Measurements from ENCODE around the gene MOAP1. TPM values are rescaled to one million over a fixed set of nuclear protein-coding genes. Genes with fewer than 3 reads are reported as not detected.

MOAP1 gene
- polyA plus RNA-seq, 2 of the 4 experiments (the other 2 are of a cell fraction): 13.5 to 23.9 TPM

- ChIA-PET POLR2A (no interaction called here), CTCF (interaction anchor here (1.0 to 5.3 kb wide), 3 partner anchors 11 to 43 kb away, joined by 3 to 33 read pairs (median 13); partner anchors contain the start of genes GON7 and UBR7)
- H3K4me3 ChIP-seq: no peak overlapping the region
- no peak for TF ChIP-seq E2F6 (IDR thresholded peaks at IDR 0.05; ENCODE audit: borderline replicate concordance, low read depth)
- TF ChIP-seq RFX5 (IDR thresholded peaks at IDR 0.05): no peak
- no peak for TF ChIP-seq KDM1A (IDR thresholded peaks at IDR 0.05; ENCODE audit: low read depth)
- no peak for TF ChIP-seq ZSCAN20 (CRISPR knock-in tag; IDR thresholded peaks at IDR 0.05)
- no peak for TF ChIP-seq EP300 (IDR thresholded peaks at IDR 0.05)
- TF ChIP-seq MAX (IDR thresholded peaks at IDR 0.05): no peak
- TF ChIP-seq HOXB5 (CRISPR knock-in tag; IDR thresholded peaks at IDR 0.05): no peak
- TF ChIP-seq GATA3 (IDR thresholded peaks at IDR 0.05; ENCODE audit: borderline replicate concordance): no peak
- no peak overlapping the region for H3K4me2 ChIP-seq
- FAIRE-seq: no peak
- no peak for DNase-seq (ENCODE audit: low read depth in 1 of 2, low spot score in 1 of 2)
- H3K27ac ChIP-seq: no peak overlapping the region
- ATAC-seq: no peak
- no peaks in the 10 kb centered on the region for H3K9me3 ChIP-seq
- H3K4me1 ChIP-seq: no peaks in the 10 kb centered on the region
These were observed 35.8 kb upstream of the MOAP1 start for GRCh38 chr14:93220509-93220908.

- Histone ChIP-seq H3K4me3 (no peak overlapping the region), H3K4me1 (no peaks in the 10 kb centered on the region), H3K9me3 (no peaks in the 10 kb centered on the region), H3K27ac (no peak overlapping the region), H3K4me2 (no peak overlapping the region)
- CTCF ChIA-PET: interaction anchor here (0.6 to 5.3 kb wide), 21 partner anchors 8 to 608 kb away, joined by 3 to 33 read pairs (median 4); partner anchors contain the start of genes GON7, LYSET, MOAP1 and UBR7
- FAIRE-seq (no peak), ATAC-seq (peak; percentile 94 to 95), DNase-seq (ENCODE audit: low read depth in 1 of 2, low spot score in 1 of 2) (peak; percentile 54 to 80)
- TF ChIP-seq NR3C1 (IDR thresholded peaks at IDR 0.05): no peak
- TF ChIP-seq POLR2AphosphoS2 (conservative IDR thresholded peaks at IDR 0.05; ENCODE audit: low read length): no peak
- TF ChIP-seq KDM5A (IDR thresholded peaks at IDR 0.05): no peak
- no peak for TF ChIP-seq FOSL2 (IDR thresholded peaks at IDR 0.05)
- no peak for TF ChIP-seq FOSL2 (CRISPR knock-in tag; IDR thresholded peaks at IDR 0.05)
- TF ChIP-seq HES2 (IDR thresholded peaks at IDR 0.05): no peak
- TF ChIP-seq JUN (IDR thresholded peaks at IDR 0.05): no peak
- TF ChIP-seq HOXB5 (CRISPR knock-in tag; IDR thresholded peaks at IDR 0.05): no peak
- TF ChIP-seq RARB (CRISPR knock-in tag; IDR thresholded peaks at IDR 0.05): no peak
- TF ChIP-seq TFCP2L1 (CRISPR knock-in tag; IDR thresholded peaks at IDR 0.05): no peak
- no peak for TF ChIP-seq ZFP36 (IDR thresholded peaks at IDR 0.05; ENCODE audit: borderline replicate concordance, partially characterized antibody)
- TF ChIP-seq HMGXB4 (CRISPR knock-in tag; IDR thresholded peaks at IDR 0.05; ENCODE audit: borderline replicate concordance): no peak
- TF ChIP-seq SMC3 (IDR thresholded peaks at IDR 0.05): peak; percentile 44; the same call in 2 of the 3 replicates
- peak; percentile 68 to 72 for TF ChIP-seq RAD21 (conservative IDR thresholded peaks at IDR 0.05 in 1 of 2, IDR thresholded peaks at IDR 0.05 in 1 of 2)
- no peak for TF ChIP-seq ZNF302 (CRISPR knock-in tag; IDR thresholded peaks at IDR 0.05)
- TF ChIP-seq CEBPB (IDR thresholded peaks at IDR 0.05): no peak
- TF ChIP-seq CTCF (IDR thresholded peaks at IDR 0.05): peak; percentile 72
- TF ChIP-seq MAX (IDR thresholded peaks at IDR 0.05): no peak
- TF ChIP-seq KDM1A (IDR thresholded peaks at IDR 0.05; ENCODE audit: low read depth): no peak
- TF ChIP-seq HOXB13 (CRISPR knock-in tag; IDR thresholded peaks at IDR 0.05; ENCODE audit: low read depth): no peak
- no peak for TF ChIP-seq BHLHE40 (IDR thresholded peaks at IDR 0.05; ENCODE audit: low read depth, low read length)
- TF ChIP-seq EHF (CRISPR knock-in tag; IDR thresholded peaks at IDR 0.05): no peak
- no peak for TF ChIP-seq ELK1 (IDR thresholded peaks at IDR 0.05; ENCODE audit: low read depth, low read length)
- no peak for TF ChIP-seq HDAC2 (IDR thresholded peaks at IDR 0.05)
- no peak for TF ChIP-seq NPAS2 (CRISPR knock-in tag; IDR thresholded peaks at IDR 0.05; ENCODE audit: borderline replicate concordance)
- no peak for TF ChIP-seq PBX3 (IDR thresholded peaks at IDR 0.05)
- POLR2A ChIA-PET: interaction anchor here (0.8 to 1.0 kb wide), 2 partner anchors 12 to 1151 kb away, joined by 3 to 6 read pairs; partner anchors contain the start of genes GON7 and UBR7
- 57% methylated on average over 3 of the region's 3 CpGs for WGBS (ENCODE audit: missing lambda C conversion rate)
These were observed 34.5 kb upstream of the MOAP1 start for GRCh38 chr14:93219103-93219726.
